HEK293 (cell line): ENCODE data around the gene ZFP1.

ENCODE experiments used
- MZF1 ChIP-seq: fragments of 450-650 bp; formaldehyde crosslinking; IDR thresholded peaks from 2 replicates; pipeline ENCODE4 v1.5.1; 2017; ENCODE audit warnings: missing biosample characterization, missing genetic modification characterization, borderline replicate concordance
- ZNF239 ChIP-seq: fragments of 450-650 bp; formaldehyde crosslinking; IDR thresholded peaks from 2 replicates; pipeline ENCODE4 v1.5.1; 2016; ENCODE audit warnings: missing biosample characterization, missing genetic modification characterization

- TF ChIP-seq MZF1 (no peak), ZNF239 (tag by site-specific recombination) (no peak)
These were observed 44.4 kb downstream of the ZFP1 start for GRCh38 chr16:75192606-75193264.
